Progenitor cell of endocrine pancreas (in vitro differentiated cells): Measurements from ENCODE around the gene GNE. TPM values are rescaled to one million over a fixed set of nuclear protein-coding genes. Genes with fewer than 3 reads are reported as not detected.

ENCODE experiments used
- DNase-seq: peaks from one replicate; pipeline ENCODE4 v3.0.0; 2021; ENCODE audit warnings: low spot score; ENCODE audit not compliant: unreplicated experiment
- H3K27ac Mint-ChIP-seq: 2 replicates; pipeline ENCODE4 v1.8.0; 2021; ENCODE audit warnings: mild to moderate bottlenecking, moderate library complexity, mixed read lengths
- H3K27me3 Mint-ChIP-seq: 2 replicates; pipeline ENCODE4 v1.8.0; 2021; ENCODE audit warnings: mixed read lengths
- H3K36me3 Mint-ChIP-seq: 2 replicates; pipeline ENCODE4 v1.8.0; 2022; ENCODE audit warnings: mixed read lengths; ENCODE audit not compliant: insufficient read depth
- H3K4me1 Mint-ChIP-seq: 2 replicates; pipeline ENCODE4 v1.8.0; 2021; ENCODE audit warnings: low read depth, mixed read lengths
- H3K4me3 Mint-ChIP-seq: 2 replicates; pipeline ENCODE4 v1.8.0; 2021; ENCODE audit warnings: low read depth, mild to moderate bottlenecking, moderate library complexity, mixed read lengths
- H3K9me3 Mint-ChIP-seq: 2 replicates; pipeline ENCODE4 v1.8.0; 2021; ENCODE audit warnings: low read depth, mixed read lengths
- total RNA-seq: library from RNA; stranded (reverse); gene quantifications from 2 replicates; pipeline ENCODE4 v1.2.1, GENCODE V29; 2021
- TF ChIP-seq, protein P1 (sequence below): fragments of 200-600 bp; sonication (generic); IDR thresholded peaks from one replicate; pipeline ENCODE4 v1.5.0; 2021; ENCODE audit warnings: antibody characterized with exemption, mild to moderate bottlenecking; ENCODE audit not compliant: unreplicated experiment

GNE gene
- total RNA-seq, 1 donor from 2014 or later = 9.9 TPM

DNA sequence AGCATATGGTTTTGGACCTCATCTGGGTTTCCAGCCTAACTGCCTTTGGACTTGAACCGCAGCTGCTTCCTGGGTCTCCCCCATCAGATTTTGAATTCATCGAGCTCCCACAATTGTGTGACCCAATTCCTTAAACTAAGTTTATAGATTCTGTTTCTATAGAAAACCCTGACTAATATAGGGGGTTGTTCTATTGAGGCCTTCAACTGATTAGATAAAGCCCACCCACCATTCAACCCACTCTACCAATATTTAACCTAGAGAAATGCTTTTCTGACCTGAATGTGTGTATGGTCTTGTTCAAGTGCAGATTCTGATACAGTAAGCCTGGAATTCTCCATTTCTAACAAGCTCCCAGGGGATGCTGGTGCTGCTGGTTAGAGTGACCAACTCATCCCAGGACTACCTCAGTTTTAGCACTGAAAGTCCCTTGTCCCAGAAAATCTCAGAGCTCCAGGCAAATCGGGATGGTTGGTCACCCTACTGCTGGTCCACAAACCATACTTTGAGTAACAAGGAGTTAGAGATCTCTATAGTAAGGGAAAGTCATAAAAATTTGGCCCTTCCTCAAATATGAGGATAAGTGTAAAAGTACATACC lies 31.7 kb upstream of the GNE start:
- Mint-ChIP-seq H3K4me3 (no peak overlapping the region), H3K9me3 (no peaks in the 10 kb centered on the region), H3K36me3 (peaks cover 5% of the 10 kb centered on the region), H3K27ac (no peak overlapping the region), H3K4me1 (peaks cover 23% of the 10 kb centered on the region), H3K27me3 (peaks cover 37% of the 10 kb centered on the region)
- TF ChIP-seq, protein P1, sequence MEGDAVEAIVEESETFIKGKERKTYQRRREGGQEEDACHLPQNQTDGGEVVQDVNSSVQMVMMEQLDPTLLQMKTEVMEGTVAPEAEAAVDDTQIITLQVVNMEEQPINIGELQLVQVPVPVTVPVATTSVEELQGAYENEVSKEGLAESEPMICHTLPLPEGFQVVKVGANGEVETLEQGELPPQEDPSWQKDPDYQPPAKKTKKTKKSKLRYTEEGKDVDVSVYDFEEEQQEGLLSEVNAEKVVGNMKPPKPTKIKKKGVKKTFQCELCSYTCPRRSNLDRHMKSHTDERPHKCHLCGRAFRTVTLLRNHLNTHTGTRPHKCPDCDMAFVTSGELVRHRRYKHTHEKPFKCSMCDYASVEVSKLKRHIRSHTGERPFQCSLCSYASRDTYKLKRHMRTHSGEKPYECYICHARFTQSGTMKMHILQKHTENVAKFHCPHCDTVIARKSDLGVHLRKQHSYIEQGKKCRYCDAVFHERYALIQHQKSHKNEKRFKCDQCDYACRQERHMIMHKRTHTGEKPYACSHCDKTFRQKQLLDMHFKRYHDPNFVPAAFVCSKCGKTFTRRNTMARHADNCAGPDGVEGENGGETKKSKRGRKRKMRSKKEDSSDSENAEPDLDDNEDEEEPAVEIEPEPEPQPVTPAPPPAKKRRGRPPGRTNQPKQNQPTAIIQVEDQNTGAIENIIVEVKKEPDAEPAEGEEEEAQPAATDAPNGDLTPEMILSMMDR = no peak
- no peak for DNase-seq

DNA sequence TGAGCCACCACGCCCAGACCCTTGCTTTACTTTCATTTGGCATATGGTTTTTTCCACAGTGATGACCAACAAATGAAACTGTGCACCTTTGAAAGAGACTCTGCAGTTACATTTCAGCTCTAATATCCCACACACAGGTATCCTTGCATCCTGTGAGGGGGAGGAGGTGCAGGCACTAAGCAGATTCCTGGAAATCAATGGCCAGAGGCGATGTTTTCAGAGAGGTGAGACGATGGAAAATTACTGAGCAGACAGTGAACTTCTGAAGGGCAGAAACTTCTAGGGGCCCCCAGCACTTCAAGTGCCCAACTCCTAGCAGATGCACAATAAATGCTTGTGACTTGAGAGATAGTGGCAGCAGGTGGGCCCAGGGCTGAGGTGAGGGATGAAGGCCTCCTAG lies 29.8 kb upstream of the GNE start:
- no peak for DNase-seq
- no peak overlapping the region for H3K27ac Mint-ChIP-seq
- peaks cover 36% of the 10 kb centered on the region for H3K27me3 Mint-ChIP-seq
- H3K9me3 Mint-ChIP-seq = no peaks in the 10 kb centered on the region
- H3K4me3 Mint-ChIP-seq = no peak overlapping the region
- H3K36me3 Mint-ChIP-seq = peaks cover 1% of the 10 kb centered on the region
- peaks cover 23% of the 10 kb centered on the region for H3K4me1 Mint-ChIP-seq
- TF ChIP-seq, protein P1 = no peak

DNA sequence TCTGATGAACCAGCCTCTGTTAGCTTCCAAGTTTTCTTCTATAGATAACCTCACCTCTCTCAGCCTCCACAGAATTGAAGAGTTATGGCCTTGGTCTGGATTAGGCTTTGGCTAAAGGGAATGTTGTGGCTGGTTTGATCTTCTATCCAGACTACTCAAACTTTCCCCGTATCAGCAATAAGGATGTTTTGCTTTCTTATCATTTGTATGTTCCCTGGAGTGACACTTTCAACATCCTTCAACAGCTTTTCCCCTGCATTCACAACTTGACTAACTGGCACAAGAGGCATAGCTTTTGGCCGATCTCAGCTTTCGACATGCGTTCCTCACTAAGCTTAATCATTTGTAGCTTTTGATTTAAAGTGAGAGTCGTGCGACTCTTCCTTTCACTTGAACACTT lies 28.1 kb upstream of the GNE start:
- no peak for DNase-seq
- Mint-ChIP-seq H3K9me3 (no peaks in the 10 kb centered on the region), H3K36me3 (no peaks in the 10 kb centered on the region), H3K4me3 (no peak overlapping the region), H3K27ac (no peak overlapping the region), H3K4me1 (peaks cover 20% of the 10 kb centered on the region), H3K27me3 (peaks cover 29% of the 10 kb centered on the region)
- TF ChIP-seq, protein P1 = no peak

DNA sequence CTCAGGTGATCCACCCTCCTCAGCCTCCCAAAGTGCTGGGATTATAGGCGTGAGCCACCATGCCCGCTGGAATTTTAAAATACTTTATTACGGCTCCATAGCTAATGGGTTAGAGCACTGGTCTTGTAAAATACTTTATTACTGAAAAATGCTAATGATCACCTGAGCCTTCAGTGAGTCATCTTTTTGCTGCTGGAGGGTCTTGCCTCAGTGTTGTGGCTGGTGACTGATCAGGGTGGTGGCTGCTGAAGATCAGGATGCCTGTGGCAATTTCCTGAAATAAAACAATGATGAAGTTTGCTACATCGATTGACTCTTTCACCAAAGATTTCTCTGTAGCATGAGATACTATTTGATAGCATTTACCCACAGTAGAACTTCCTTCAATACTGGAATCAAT lies 26.0 kb upstream of the GNE start:
- TF ChIP-seq, protein P1 = no peak
- peaks cover 25% of the 10 kb centered on the region for H3K27me3 Mint-ChIP-seq

DNA sequence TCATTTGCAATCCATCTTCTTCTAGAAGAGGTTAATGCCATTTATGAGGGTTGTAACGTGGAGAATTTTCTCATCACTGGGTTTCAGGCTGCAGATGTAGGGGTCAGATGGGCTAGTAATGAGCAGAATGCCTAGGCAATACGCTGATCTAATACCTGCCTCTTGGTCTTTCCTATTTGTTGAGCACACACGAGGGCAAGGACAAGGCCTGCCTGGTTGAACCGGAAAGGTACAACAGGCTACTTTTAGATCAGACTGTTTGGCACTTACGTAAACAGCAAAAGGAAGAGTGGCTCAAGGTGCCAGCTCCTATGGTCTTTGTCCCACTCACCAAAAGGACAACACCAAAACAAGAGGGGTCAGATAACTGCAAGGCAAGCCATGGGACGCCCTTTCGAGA lies 24.0 kb upstream of the GNE start:
- Mint-ChIP-seq H3K27ac (no peak overlapping the region), H3K9me3 (no peaks in the 10 kb centered on the region), H3K4me3 (no peak overlapping the region), H3K36me3 (no peaks in the 10 kb centered on the region), H3K27me3 (peaks cover 19% of the 10 kb centered on the region), H3K4me1 (peaks cover 7% of the 10 kb centered on the region)
- TF ChIP-seq, protein P1 = no peak
- DNase-seq = no peak

More for the DNA sequence above, 26.0 kb upstream of the GNE start:
- no peak for DNase-seq
- Mint-ChIP-seq H3K4me3 (no peak overlapping the region), H3K9me3 (no peaks in the 10 kb centered on the region), H3K4me1 (peaks cover 16% of the 10 kb centered on the region), H3K36me3 (no peaks in the 10 kb centered on the region), H3K27ac (no peak overlapping the region)
